GM13976 (cell line): ENCODE measurements around the gene COQ4.
"Not testable (repeated sequence)": the region's sequence is repeated elsewhere in the genome, so short reads cannot be mapped to it uniquely, and the experiment has no call there.

Source experiments
- DNase-seq: peaks from one replicate; pipeline ENCODE4 v3.0.0; 2012; ENCODE audit warnings: low spot score
- in situ Hi-C: fragments of 300-500 bp; cut with MboI; formaldehyde crosslinking; loops from one replicate; pipeline ENCODE4 v1.12.0; 2022; ENCODE audit warnings: low sequenced_read_pairs, mixed read lengths, inconsistent platforms; ENCODE audit not compliant: unreplicated experiment
- TF ChIP-seq, protein P1 (sequence below): IDR thresholded peaks from 2 replicates; pipeline ENCODE4 v1.5.1; 2012; ENCODE audit warnings: borderline replicate concordance, mild to moderate bottlenecking; ENCODE audit not compliant: insufficient read depth; ENCODE audit errors: extremely low read depth, missing control alignments, control extremely low read depth

COQ4 gene

DNA sequence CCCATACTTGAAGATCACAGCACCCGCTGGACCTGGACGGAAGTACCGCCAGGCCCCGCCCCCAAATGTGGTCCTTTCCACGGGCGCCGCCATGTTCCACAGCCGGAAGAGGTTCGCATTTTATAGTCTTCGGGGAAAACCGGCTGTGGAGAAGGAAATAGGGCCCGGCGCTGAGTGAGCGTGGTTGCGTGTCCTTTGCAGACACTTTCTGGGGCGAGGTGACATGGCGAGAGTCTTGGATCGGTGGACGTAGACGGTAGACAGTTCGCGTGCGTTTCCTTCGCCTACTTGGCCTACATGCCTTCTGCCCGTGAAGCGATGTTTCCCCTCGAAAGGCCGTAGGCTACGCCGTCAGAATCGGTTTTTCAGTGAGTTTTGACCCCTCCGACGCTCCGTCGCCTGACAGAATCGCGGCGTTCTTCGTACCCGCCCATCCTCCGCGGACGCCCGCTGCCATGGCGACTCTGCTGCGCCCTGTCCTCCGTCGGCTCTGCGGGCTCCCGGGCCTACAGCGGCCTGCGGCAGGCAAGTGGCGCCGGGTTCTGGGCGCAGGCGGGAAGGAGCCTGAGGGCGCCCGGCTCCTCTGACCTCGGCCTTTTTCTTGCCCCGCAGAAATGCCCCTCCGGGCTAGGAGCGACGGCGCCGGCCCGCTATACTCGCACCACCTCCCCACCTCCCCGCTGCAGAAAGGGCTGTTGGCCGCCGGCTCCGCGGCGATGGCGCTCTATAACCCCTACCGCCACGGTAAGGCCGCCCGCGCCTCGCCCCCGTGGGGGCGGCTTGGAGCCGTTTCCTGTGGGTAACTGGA, at the start of gene COQ4, which contains the start of gene TRUB2:
TSS of gene COQ4 (plus strand) at position 436 of the 808 bp plus-strand sequence. CDS start at position 456, 20 bp downstream.
TSS of gene TRUB2 (minus strand) at position 44 of the 808 bp plus-strand sequence. CDS start at position 5, 39 bp downstream.
- peak; percentile 96 for DNase-seq
- in situ Hi-C loops: no loop called here
- TF ChIP-seq, protein P1, sequence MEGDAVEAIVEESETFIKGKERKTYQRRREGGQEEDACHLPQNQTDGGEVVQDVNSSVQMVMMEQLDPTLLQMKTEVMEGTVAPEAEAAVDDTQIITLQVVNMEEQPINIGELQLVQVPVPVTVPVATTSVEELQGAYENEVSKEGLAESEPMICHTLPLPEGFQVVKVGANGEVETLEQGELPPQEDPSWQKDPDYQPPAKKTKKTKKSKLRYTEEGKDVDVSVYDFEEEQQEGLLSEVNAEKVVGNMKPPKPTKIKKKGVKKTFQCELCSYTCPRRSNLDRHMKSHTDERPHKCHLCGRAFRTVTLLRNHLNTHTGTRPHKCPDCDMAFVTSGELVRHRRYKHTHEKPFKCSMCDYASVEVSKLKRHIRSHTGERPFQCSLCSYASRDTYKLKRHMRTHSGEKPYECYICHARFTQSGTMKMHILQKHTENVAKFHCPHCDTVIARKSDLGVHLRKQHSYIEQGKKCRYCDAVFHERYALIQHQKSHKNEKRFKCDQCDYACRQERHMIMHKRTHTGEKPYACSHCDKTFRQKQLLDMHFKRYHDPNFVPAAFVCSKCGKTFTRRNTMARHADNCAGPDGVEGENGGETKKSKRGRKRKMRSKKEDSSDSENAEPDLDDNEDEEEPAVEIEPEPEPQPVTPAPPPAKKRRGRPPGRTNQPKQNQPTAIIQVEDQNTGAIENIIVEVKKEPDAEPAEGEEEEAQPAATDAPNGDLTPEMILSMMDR: no peak

DNA sequence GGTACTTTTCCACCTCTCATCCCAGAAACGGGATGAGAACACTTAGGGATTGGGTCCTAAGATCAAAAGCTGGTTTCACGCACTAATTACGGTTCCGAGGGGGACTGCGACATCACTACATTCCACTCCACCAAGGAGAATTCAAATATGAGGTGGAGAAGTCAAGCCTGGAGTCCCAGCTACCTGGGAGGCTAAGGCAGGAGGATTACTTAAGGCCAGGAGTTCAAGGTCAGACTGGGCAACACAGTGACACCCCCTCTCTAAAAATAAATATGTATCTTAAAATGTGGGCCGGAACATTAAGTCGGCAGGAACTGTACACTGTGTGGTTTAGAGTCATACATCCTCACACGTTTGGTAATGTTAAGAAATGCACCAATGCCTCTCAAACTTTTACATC, 48.4 kb upstream of the COQ4 start:
- TF ChIP-seq, protein P1: no peak
- in situ Hi-C loops: no loop called here

DNA sequence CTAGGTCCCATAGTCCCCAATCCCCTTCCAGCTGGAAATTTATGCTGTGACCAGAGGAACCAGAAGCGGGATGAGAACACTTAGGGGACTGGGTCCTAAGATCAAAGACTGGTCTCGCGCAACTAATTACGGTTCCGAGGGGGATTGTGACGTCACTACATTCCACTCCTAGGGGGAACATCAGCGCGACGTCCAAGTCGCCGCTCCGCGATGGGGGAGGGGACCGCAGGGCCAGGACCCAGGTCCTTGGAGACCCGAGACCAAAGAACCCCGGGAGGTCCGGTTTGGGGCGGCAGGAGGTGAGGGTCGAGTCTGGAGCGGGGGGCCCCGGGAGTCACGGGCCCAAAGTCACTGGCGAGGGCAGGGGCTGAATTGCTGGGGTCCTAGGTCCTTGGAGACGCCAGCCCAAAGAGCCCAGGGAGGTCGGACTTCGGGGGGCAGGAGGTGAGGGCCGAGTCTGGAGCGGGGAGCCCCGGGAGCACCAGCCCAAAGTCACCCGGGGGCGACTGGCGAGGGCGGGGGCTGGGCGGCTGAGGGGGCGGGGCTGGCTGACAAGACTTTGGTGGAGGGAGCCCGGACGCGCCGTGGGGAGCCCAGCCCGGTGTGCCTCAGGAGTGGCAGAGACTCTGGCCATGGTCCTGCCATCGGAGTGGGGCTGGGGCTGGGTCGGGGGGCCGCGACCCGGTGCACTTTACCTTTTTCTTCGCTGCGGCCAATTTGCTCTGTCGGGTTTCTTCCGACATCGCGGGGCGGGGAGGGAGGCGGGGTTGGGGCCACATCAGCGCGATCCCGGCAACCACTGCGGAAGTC, 47.2 kb upstream of the COQ4 start, which contains the start of gene GOLGA2:
TSS of gene GOLGA2 (minus strand) at position 810 of the 810 bp plus-strand sequence. CDS start at position 779, 31 bp downstream.
- TF ChIP-seq, protein P1: no peak
- DNase-seq: peak; percentile 87
- in situ Hi-C loops: no loop called here

More for the DNA sequence above, 48.4 kb upstream of the COQ4 start:
- no peak for DNase-seq

GRCh38 chr9:128276008-128276573, 46.5 kb upstream of the COQ4 start, which contains the start of gene SWI5:
TSS of gene SWI5 (plus strand) at chr9:128276276.
- TF ChIP-seq, protein P1: no peak
- peak; percentile 100 for DNase-seq
- in situ Hi-C loops: no loop called here

DNA sequence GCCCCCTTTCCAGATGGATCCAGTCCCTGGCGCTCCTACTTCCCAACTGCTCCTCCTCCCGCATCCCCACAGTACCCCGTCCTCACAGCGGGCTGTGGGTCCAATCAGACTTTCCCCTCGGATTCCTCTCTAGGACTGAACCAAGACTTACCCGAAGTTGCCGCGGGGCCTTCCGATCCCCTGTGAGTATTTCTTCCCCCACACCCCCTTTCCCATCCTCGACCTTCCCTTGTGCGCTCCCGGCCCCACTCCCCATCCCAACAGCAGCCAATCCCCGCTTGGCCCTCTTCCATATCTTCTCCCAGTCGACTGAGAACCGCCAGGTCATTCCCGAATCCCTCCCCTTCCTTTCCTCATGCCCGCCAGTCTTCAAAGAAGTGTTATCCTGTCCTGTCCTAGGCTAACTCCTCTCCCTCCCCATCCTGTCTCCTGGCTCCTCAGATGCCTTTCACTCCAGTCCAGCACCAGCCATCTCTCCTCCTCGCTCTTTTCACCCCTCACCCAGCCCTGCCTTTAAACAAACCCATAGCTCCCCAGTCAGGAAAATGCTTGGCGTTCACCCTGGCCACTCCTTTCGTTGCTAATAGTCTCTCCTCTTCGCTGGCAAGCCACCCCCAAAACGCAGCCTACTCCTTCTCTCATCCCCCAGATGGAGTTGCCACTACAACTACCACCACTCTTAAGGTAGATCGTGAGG, 45.9 kb upstream of the COQ4 start:
- DNase-seq: no peak
- in situ Hi-C loops: no loop called here
- TF ChIP-seq, protein P1: no peak

DNA sequence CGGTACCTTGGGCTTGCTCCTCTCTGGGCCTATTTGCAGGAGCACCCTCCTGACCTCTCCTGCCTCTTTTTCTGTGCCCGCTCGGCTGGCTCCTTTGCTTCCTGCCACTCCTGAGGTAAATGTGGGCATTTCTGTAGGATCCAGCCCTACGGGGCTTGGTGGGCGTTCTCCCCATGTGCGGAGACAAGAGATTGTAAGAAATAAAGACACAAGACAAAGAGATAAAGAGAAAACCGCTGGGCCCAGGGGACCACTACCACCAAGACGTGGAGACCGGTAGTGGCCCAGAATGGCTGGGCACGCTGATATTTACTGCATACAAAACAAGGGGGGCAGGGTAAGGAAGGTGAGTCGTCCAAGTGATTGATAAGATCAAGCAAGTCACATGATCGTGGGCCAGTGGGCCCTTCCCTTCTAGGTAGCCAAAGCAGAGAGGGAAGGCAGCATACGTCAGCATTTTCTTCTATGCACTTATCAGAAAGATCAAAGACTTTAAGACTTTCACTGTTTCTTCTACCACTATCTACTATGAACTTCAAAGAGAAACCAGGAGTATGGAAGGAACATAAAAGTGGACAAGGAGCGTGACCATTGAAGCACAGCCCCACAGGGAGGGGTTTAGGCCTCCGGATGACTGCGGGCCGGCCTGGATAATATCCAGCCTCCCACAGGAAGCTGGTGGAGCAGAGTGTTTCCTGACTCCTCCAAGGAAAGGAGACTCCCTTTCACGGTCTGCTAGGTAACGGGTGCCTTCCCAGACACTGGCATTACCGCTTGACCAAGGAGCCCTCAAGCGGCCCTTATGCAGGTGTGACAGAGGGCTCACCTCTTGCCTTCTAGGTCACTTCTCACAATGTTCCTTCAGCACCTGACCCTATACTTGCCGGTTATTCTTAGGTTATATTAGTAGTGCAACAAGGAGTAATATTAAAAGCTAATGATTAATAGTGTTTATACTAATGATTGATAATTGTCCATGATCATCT, 43.3 kb upstream of the COQ4 start:
- in situ Hi-C loops, DNase-seq: not testable (repeated sequence)
